SK-N-SH (cell line): Measurements from ENCODE around the gene FNDC3B. TPM values are rescaled to one million over a fixed set of nuclear protein-coding genes. Genes with fewer than 3 reads are reported as not detected.

Source experiments
- CTCF ChIA-PET: fragments of 300-600, 350-600 bp; formaldehyde crosslinking; extraction: SDS; loops from one replicate; lab custom pipeline; 2021; lab: Yijun Ruan, JAX
- POLR2A ChIA-PET: fragments of 350-600 bp; sonication (Branson Sonifier 250); formaldehyde crosslinking; extraction: SDS; loops from one replicate; lab custom pipeline; 2020; ENCODE audit warnings: antibody characterized with exemption, inconsistent platforms; lab: Yijun Ruan, JAX
- DNase-seq: peaks from one replicate; pipeline ENCODE4 v3.0.0; 2012
- H2AFZ ChIP-seq: fragments of 200-600 bp; sonication (generic); 2 replicates; pipeline ENCODE4 v1.8.1; 2016; ENCODE audit warnings: antibody characterized with exemption, mild to moderate bottlenecking, low read depth
- H3F3A ChIP-seq: fragments of 200-600 bp; sonication (generic); replicated peaks from 2 replicates; pipeline ENCODE3; 2016; ENCODE audit warnings: antibody characterized with exemption, mild to moderate bottlenecking; ENCODE audit not compliant: insufficient read depth
- H3K27ac ChIP-seq, 2 experiments: fragments of 200-500 bp in 1 of 2; fragments of 200-600 bp in 1 of 2; sonication (Bioruptor generic) in 1 of 2; sonication (generic), shearing (Covaris generic) in 1 of 2; 2 replicates each; pipeline versions ENCODE4 v1.5.1 to v1.6.1; 2014 to 2016; ENCODE audit warnings: low read depth in 2 of 2, inconsistent platforms in 1 of 2, low read length in 1 of 2, mild to moderate bottlenecking in 1 of 2, mixed read lengths in 1 of 2
- H3K27me3 ChIP-seq: fragments of 200-600 bp; sonication (generic), shearing (Covaris generic); 2 replicates; pipeline ENCODE4 v1.6.1; 2016; ENCODE audit warnings: mixed run types; ENCODE audit not compliant: insufficient read depth
- H3K36me3 ChIP-seq, 2 experiments: fragments of 200-500 bp in 1 of 2; fragments of 200-600 bp in 1 of 2; sonication (Bioruptor generic) in 1 of 2; sonication (generic) in 1 of 2; replicated peaks in 1 of 2; 2 replicates each; pipeline versions ENCODE3 to v1.5.1; 2014 to 2016; ENCODE audit warnings: low read length in 1 of 2, mild to moderate bottlenecking in 1 of 2; ENCODE audit not compliant: insufficient read depth in 2 of 2, control insufficient read depth in 1 of 2
- H3K4me1 ChIP-seq, 2 experiments: fragments of 200-500 bp in 1 of 2; fragments of 200-600 bp in 1 of 2; sonication (Bioruptor generic) in 1 of 2; sonication (generic), shearing (Covaris generic) in 1 of 2; 2 replicates each; pipeline versions ENCODE4 v1.5.1 to v1.6.1; 2014 to 2016; ENCODE audit warnings: low read depth in 1 of 2, low read length in 1 of 2, mixed run types in 1 of 2; ENCODE audit not compliant: insufficient read depth in 2 of 2, control insufficient read depth in 1 of 2
- H3K4me2 ChIP-seq: fragments of 200-600 bp; sonication (generic), shearing (Covaris generic); 2 replicates; pipeline ENCODE4 v1.6.1; 2017; ENCODE audit warnings: mixed run types
- H3K4me3 ChIP-seq, 2 experiments: fragments of 200-500 bp in 1 of 2; fragments of 200-600 bp in 1 of 2; sonication (Bioruptor generic) in 1 of 2; sonication (generic), shearing (Covaris generic) in 1 of 2; 2 replicates each; pipeline versions ENCODE4 v1.5.1 to v1.8.1; 2014 to 2016; ENCODE audit warnings: low read depth in 2 of 2, inconsistent platforms in 1 of 2, low read length in 1 of 2, mild to moderate bottlenecking in 1 of 2, mixed read lengths in 1 of 2, moderate library complexity in 1 of 2
- H3K79me2 ChIP-seq: fragments of 200-600 bp; sonication (generic); 2 replicates; pipeline ENCODE4 v1.8.1; 2017; ENCODE audit warnings: mild to moderate bottlenecking; ENCODE audit not compliant: insufficient read depth
- H3K9ac ChIP-seq: fragments of 200-600 bp; sonication (generic); 2 replicates; pipeline ENCODE4 v1.6.1; 2017; ENCODE audit warnings: mixed run types
- H3K9me2 ChIP-seq: fragments of 200-600 bp; sonication (generic); 2 replicates; pipeline ENCODE4 v1.6.1; 2017; ENCODE audit warnings: mixed run types
- H3K9me3 ChIP-seq: fragments of 200-600 bp; sonication (generic); 2 replicates; pipeline ENCODE4 v1.6.1; 2017; ENCODE audit warnings: mixed run types, mild to moderate bottlenecking, moderate library complexity
- H4K20me1 ChIP-seq: fragments of 200-600 bp; sonication (generic); 2 replicates; pipeline ENCODE4 v1.6.1; 2017; ENCODE audit warnings: mild to moderate bottlenecking, mixed run types; ENCODE audit not compliant: insufficient read depth
- EZH2phosphoT487 ChIP-seq: fragments of 200-600 bp; sonication (generic); IDR thresholded peaks from 2 replicates; pipeline ENCODE4 v1.6.1; 2017; ENCODE audit warnings: low read depth, mixed run types, mild to moderate bottlenecking, antibody characterized with exemption, moderate library complexity, borderline replicate concordance
- FOSL2 ChIP-seq: IDR thresholded peaks from 2 replicates; pipeline ENCODE4 v1.4.0; 2012; ENCODE audit warnings: low read depth, mild to moderate bottlenecking, moderate library complexity, borderline replicate concordance
- FOXJ3 ChIP-seq: sonication (generic); formaldehyde crosslinking; IDR thresholded peaks from 2 replicates; pipeline ENCODE4 v1.5.1; 2020; ENCODE audit warnings: mild to moderate bottlenecking, missing genetic modification reagents
- GABPA ChIP-seq: IDR thresholded peaks from 2 replicates; pipeline ENCODE4 v1.4.0; 2012; ENCODE audit warnings: low read depth, mild to moderate bottlenecking
- GATA2 ChIP-seq: sonication (generic); formaldehyde crosslinking; IDR thresholded peaks from 2 replicates; pipeline ENCODE4 v1.5.0; 2020; ENCODE audit warnings: mild to moderate bottlenecking, missing genetic modification reagents
- MXI1 ChIP-seq: IDR thresholded peaks from 2 replicates; pipeline ENCODE4 v1.6.1; 2012; ENCODE audit warnings: mild to moderate bottlenecking, low read depth, low read length, improper control_type of control experiment
- RAD21 ChIP-seq: IDR thresholded peaks from 2 replicates; pipeline ENCODE4 v1.6.1; 2012; ENCODE audit warnings: mild to moderate bottlenecking, low read length
- RCOR1 ChIP-seq: fragments of 150-350 bp; IDR thresholded peaks from 2 replicates; pipeline ENCODE4 v1.6.1; 2017; ENCODE audit warnings: antibody characterized with exemption, low read length
- SIN3A ChIP-seq: IDR thresholded peaks from 2 replicates; pipeline ENCODE4 v1.6.1; 2012; ENCODE audit warnings: low read depth, mild to moderate bottlenecking, low read length, moderate library complexity, borderline replicate concordance
- TAF1 ChIP-seq: IDR thresholded peaks from 2 replicates; pipeline ENCODE4 v1.6.1; 2012; ENCODE audit warnings: low read depth, mild to moderate bottlenecking, low read length, moderate library complexity, borderline replicate concordance
- TEAD4 ChIP-seq: IDR thresholded peaks from 2 replicates; pipeline ENCODE4 v1.4.0; 2012; ENCODE audit warnings: mild to moderate bottlenecking, borderline replicate concordance; ENCODE audit not compliant: insufficient read depth
- YY1 ChIP-seq: IDR thresholded peaks from 2 replicates; pipeline ENCODE4 v1.4.0; 2012; ENCODE audit warnings: low read depth, mild to moderate bottlenecking
- WGBS: methylation state at CpG from one replicate; pipeline ENCODE4 v1.1.6; 2017; ENCODE audit warnings: low lambda C conversion rate; 5-methylcytosine and 5-hydroxymethylcytosine counted together
- polyA plus RNA-seq, 3 experiments: library from polyadenylated mRNA; depleted of rRNA; stranded (reverse); fragments of >200 nt; gene quantifications; 2 replicates each; pipeline ENCODE4 v1.2.3, GENCODE V29; 2012
- TF ChIP-seq, protein P1 (sequence below): IDR thresholded peaks from 2 replicates; pipeline ENCODE4; 2012
- TF ChIP-seq, protein P2 (sequence below): IDR thresholded peaks from 2 replicates; pipeline ENCODE4 v1.4.0; 2012; ENCODE audit warnings: low read depth, borderline replicate concordance
- TF ChIP-seq, protein P3 (sequence below): fragments of 150-350 bp; IDR thresholded peaks from 2 replicates; pipeline ENCODE4 v1.6.1; 2017; ENCODE audit warnings: antibody characterized with exemption, low read length, low read depth, borderline replicate concordance

FNDC3B gene
- polyA plus RNA-seq, 1 of the 3 experiments (the other 2 are of a cell fraction): 10.4 TPM

DNA sequence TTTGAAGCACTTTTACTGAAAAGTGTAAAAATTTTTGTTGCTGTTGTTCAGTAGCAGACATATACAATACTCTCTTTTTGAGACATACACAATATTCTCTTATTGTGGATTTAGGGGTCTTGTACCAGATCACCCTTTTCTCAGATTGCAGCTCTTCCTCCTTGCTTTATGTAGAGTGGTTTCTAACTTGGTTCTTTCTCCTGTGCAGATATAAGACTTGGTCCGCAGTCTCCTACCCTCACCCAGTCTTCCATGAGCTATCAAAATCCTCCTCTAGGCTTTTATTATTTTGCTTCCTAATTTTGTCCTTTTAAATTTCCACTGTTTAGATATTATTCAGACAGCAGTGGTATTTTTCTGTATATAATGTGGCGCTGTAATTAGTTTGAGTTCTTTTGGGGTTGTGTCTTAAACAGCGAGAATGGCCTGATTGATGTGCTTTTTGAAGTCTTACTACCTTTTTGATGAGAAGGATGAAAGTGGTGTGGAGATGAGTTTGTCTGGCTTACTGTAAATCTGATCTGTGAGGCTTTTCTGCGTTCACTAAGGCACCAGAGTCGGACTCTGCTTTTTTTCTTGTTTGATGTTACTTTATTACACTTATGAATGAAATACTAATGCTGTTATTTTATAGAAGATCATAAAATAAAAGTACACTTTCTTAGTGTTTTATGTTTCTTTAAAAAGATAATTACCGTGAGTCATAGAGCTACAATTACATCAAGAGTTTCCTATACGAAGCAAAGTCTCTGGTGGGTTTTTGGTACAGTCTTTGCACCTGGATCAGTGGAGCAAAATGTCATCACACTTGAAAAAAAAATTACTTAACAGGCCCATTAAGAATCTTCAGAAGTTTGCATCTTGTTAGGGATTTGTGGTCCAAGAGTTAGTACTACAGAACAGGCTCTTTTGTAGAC lies 27.8 kb downstream of the FNDC3B start:
- Histone ChIP-seq H3K9me3 (no peaks in the 10 kb centered on the region), H3K4me1 (peaks cover 18 to 27% of the 10 kb centered on the region in 2 experiments; a peak in 3 of 4 replicates), H3K27ac (peak overlapping the region in 1 of 2 experiments; percentile 52; a peak in 1 of 4 replicates), H3F3A (peaks cover 5% of the 10 kb centered on the region), H3K4me3 (no peak overlapping the region; a peak in 1 of 4 replicates), H4K20me1 (peaks cover 96% of the 10 kb centered on the region), H3K9ac (no peak overlapping the region), H3K9me2 (no peaks in the 10 kb centered on the region), H3K79me2 (peaks cover 100% of the 10 kb centered on the region), H3K36me3 (peaks cover 11 to 33% of the 10 kb centered on the region in 2 experiments), H2AFZ (no peak overlapping the region), H3K27me3 (no peaks in the 10 kb centered on the region), H3K4me2 (no peak overlapping the region)
- ChIA-PET POLR2A (no interaction called here), CTCF (interaction anchor here (0.8 to 1.3 kb wide), 2 partner anchors 15 to 26 kb away, joined by 3 read pairs; no protein-coding TSS in a partner anchor)
- no peak for DNase-seq
- 86% methylated on average over 7 of the region's 7 CpGs for WGBS
- TF ChIP-seq SIN3A (no peak), FOXJ3 (no peak), RAD21 (no peak), RCOR1 (no peak), TEAD4 (no peak), MXI1 (no peak)
- TF ChIP-seq, protein P1, sequence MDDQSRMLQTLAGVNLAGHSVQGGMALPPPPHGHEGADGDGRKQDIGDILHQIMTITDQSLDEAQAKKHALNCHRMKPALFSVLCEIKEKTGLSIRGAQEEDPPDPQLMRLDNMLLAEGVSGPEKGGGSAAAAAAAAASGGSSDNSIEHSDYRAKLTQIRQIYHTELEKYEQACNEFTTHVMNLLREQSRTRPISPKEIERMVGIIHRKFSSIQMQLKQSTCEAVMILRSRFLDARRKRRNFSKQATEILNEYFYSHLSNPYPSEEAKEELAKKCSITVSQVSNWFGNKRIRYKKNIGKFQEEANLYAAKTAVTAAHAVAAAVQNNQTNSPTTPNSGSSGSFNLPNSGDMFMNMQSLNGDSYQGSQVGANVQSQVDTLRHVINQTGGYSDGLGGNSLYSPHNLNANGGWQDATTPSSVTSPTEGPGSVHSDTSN: no peak

DNA sequence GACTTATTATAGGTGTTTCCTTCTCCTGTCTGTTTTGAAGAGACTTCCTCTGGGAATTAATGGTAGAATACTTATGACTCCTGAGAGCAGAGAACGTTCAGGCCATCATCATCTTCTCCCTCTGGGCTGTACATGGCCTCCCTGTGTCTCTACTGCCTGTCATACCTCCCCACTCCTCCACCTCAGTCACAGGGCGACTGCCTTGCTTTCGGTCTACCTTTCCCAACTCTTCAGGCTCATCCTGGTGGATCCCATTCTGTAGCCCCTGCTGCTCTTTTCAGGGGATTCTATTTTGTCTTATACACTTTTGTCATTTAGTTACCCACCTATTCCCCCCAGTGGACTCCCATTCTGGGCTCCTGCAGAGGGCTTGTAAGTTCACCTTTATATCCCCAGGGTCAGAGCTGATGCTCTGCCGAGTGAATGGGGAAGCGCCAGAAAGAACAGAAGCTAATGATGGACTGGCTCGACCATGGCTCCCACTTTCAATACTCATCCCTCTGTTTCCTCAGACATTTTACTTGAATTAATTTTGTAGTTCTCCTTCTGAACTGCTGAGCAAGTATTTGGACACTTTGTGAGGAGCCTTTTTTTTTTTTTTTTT lies 28.6 kb downstream of the FNDC3B start:
- POLR2A ChIA-PET: no interaction called here
- TF ChIP-seq YY1 (no peak), EZH2phosphoT487 (no peak), GABPA (no peak), TAF1 (no peak), FOSL2 (no peak), GATA2 (no peak)
- TF ChIP-seq, protein P2, sequence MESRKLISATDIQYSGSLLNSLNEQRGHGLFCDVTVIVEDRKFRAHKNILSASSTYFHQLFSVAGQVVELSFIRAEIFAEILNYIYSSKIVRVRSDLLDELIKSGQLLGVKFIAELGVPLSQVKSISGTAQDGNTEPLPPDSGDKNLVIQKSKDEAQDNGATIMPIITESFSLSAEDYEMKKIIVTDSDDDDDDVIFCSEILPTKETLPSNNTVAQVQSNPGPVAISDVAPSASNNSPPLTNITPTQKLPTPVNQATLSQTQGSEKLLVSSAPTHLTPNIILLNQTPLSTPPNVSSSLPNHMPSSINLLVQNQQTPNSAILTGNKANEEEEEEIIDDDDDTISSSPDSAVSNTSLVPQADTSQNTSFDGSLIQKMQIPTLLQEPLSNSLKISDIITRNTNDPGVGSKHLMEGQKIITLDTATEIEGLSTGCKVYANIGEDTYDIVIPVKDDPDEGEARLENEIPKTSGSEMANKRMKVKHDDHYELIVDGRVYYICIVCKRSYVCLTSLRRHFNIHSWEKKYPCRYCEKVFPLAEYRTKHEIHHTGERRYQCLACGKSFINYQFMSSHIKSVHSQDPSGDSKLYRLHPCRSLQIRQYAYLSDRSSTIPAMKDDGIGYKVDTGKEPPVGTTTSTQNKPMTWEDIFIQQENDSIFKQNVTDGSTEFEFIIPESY: no peak
- TF ChIP-seq, protein P3, sequence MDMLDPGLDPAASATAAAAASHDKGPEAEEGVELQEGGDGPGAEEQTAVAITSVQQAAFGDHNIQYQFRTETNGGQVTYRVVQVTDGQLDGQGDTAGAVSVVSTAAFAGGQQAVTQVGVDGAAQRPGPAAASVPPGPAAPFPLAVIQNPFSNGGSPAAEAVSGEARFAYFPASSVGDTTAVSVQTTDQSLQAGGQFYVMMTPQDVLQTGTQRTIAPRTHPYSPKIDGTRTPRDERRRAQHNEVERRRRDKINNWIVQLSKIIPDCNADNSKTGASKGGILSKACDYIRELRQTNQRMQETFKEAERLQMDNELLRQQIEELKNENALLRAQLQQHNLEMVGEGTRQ: no peak
- Histone ChIP-seq H3K36me3 (peaks cover 11 to 34% of the 10 kb centered on the region in 2 experiments), H3K4me1 (peaks cover 20 to 27% of the 10 kb centered on the region in 2 experiments; a peak in 3 of 4 replicates), H3K27ac (no peak overlapping the region), H3K9ac (no peak overlapping the region), H3F3A (peaks cover 5% of the 10 kb centered on the region), H3K9me2 (no peaks in the 10 kb centered on the region), H3K9me3 (no peaks in the 10 kb centered on the region), H3K79me2 (peaks cover 100% of the 10 kb centered on the region), H3K4me3 (no peak overlapping the region), H2AFZ (no peak overlapping the region), H3K4me2 (no peak overlapping the region), H3K27me3 (no peaks in the 10 kb centered on the region), H4K20me1 (peaks cover 98% of the 10 kb centered on the region)
- 82% methylated on average over 6 of the region's 6 CpGs for WGBS
- no peak for DNase-seq
- CTCF ChIA-PET: no interaction called here
